B cell (primary cell): Measurements from ENCODE around the gene DLG1.

Source experiments
- CTCF ChIP-seq: fragments of 200-600 bp; IDR thresholded peaks from one replicate; pipeline ENCODE4 v1.8.0; 2022; ENCODE audit warnings: antibody characterized with exemption, mild to moderate bottlenecking
- EZH2 ChIP-seq: IDR thresholded peaks from 2 replicates; pipeline ENCODE4 v1.6.1; 2012; ENCODE audit warnings: borderline replicate concordance, low read depth, mild to moderate bottlenecking, moderate library complexity, low read length; ENCODE audit not compliant: insufficient read depth, poor library complexity, severe bottlenecking

DNA sequence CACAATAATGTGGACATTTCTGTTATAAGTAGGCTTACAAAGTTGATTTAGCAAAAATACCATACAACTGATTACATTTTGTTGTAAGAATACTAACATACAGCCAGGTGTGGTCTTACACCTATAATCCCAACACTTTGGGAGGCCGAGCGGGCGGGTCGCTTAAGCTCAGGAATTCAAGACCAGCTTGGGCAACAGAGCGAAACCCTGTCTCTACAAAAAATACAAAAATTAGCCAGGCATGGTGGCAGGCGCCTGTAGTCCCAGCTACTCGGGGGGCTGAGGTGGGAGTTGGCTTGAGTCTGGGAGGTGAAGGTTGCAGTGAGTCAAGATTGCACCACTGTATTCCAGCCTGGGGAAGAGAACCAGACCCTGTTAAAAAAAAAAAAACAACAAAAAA lies 67.1 kb downstream of the DLG1 start:
- TF ChIP-seq CTCF (no peak), EZH2 (no peak)
